Vagina (tissue), 2 donors: ENCODE data around the gene NRDE2.

Experiments used
- CTCF ChIP-seq, 3 experiments: fragments of 450-650 bp in 2 of 3; fragments of 200-600 bp in 1 of 3; sonication (generic) in 1 of 3; IDR thresholded peaks; one replicate each; pipeline ENCODE4 v1.5.1; 2017 to 2019; ENCODE audit warnings: antibody characterized with exemption in 3 of 3, mild to moderate bottlenecking in 2 of 3, moderate library complexity in 2 of 3
- POLR2AphosphoS5 ChIP-seq, 2 donors: sonication (generic); formaldehyde crosslinking; IDR thresholded peaks; one replicate each; pipeline ENCODE4 v1.9.0; 2017; ENCODE audit warnings: antibody characterized with exemption in 2 of 2, mild to moderate bottlenecking in 2 of 2, low read depth in 1 of 2; ENCODE audit not compliant: insufficient read depth in 1 of 2

DNA sequence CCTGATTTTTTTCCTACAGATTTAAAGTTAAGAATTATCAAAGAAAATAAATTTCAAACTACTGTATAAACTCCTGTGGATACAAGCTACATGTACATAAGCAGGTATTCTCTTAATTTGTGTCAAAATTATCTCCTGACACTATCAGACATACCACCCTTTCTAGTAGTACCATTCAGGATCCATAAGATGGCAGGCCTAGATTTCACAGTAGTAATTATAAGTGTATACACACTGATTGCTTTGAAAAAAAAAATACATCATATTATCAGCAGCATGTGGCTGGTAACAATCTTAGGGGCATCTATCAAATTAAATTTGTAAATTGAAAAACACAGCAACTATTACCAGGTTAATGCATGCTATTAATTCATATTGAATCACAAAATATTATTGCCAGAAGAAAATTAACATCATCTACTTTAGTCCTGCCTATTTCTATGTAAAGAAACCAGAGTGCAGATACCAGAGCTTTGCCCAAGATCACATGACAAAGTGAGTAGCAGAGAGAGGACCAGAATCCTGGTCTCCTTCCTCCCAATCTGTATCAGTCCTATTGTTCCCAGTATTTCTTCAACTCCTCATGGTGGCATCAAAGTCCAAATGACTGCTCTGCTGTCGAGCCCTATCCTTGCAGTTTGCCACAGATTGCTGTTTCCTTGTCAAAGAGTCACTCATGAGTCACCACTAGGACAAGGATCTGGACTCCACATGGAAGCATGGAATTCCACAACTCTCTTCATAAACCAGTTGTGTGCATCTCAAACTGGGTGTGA lies 37.4 kb upstream of the NRDE2 start:
- TF ChIP-seq CTCF (IDR thresholded peaks at IDR 0.05): no peak
- TF ChIP-seq POLR2AphosphoS5 (IDR thresholded peaks at IDR 0.05; ENCODE audit: insufficient read depth in 1 of 2, low read depth in 1 of 2): no peak
